HG03139 (cell line): Measurements from ENCODE around the gene DPH3.

Experiments
- ATAC-seq: cut with Tn5 transposase; IDR thresholded peaks from one replicate; pipeline ENCODE4 v1.9.1; 2021; ENCODE audit not compliant: unreplicated experiment

The DPH3 gene

GRCh38 chr3:16257309-16257708 is 7.4 kb downstream of the DPH3 start:
- ATAC-seq, result no peak

- ATAC-seq, result no peak
These were observed 9.0 kb downstream of the DPH3 start for GRCh38 chr3:16255726-16256125.

GRCh38 chr3:16255326-16255725 is 9.4 kb downstream of the DPH3 start:
- no peak for ATAC-seq

GRCh38 chr3:16254916-16255315 is 9.8 kb downstream of the DPH3 start:
- no peak for ATAC-seq

- ATAC-seq, result no peak
These were observed 11.1 kb downstream of the DPH3 start for GRCh38 chr3:16253601-16254000.

- ATAC-seq, result no peak
These were observed 11.8 kb downstream of the DPH3 start for GRCh38 chr3:16252988-16253387.

GRCh38 chr3:16252243-16252978 is 12.3 kb downstream of the DPH3 start:
- no peak for ATAC-seq

- ATAC-seq, result no peak
These were observed 13.2 kb downstream of the DPH3 start for GRCh38 chr3:16251316-16252085.

- no peak for ATAC-seq
These were observed 14.9 kb downstream of the DPH3 start for GRCh38 chr3:16249886-16250285.

- no peak for ATAC-seq
These were observed 15.4 kb downstream of the DPH3 start for GRCh38 chr3:16249336-16249735.

- ATAC-seq, result no peak
These were observed 16.2 kb downstream of the DPH3 start for GRCh38 chr3:16248556-16248955.

GRCh38 chr3:16247282-16248061 is 17.3 kb downstream of the DPH3 start:
- peak; percentile 84 for ATAC-seq

- no peak for ATAC-seq
These were observed 19.1 kb downstream of the DPH3 start for GRCh38 chr3:16245609-16246008.

GRCh38 chr3:16243706-16244490 is 20.8 kb downstream of the DPH3 start:
- ATAC-seq, result no peak

- ATAC-seq, result no peak
These were observed 22.6 kb downstream of the DPH3 start for GRCh38 chr3:16242177-16242576.

- ATAC-seq, result no peak
These were observed 23.5 kb downstream of the DPH3 start for GRCh38 chr3:16241225-16241624.

GRCh38 chr3:16240229-16241023 is 24.3 kb downstream of the DPH3 start:
- no peak for ATAC-seq

- ATAC-seq, result no peak
These were observed 25.0 kb downstream of the DPH3 start for GRCh38 chr3:16239780-16240179.

- no peak for ATAC-seq
These were observed 25.5 kb downstream of the DPH3 start for GRCh38 chr3:16239086-16239770.
